Motor neuron (in vitro differentiated cells): ENCODE data around the gene GOLGA6L9. TPM values are rescaled to one million over a fixed set of nuclear protein-coding genes. Genes with fewer than 3 reads are reported as not detected.
"Not testable (repeated sequence)": the region's sequence is repeated elsewhere in the genome, so short reads cannot be mapped to it uniquely, and the experiment has no call there.

Source experiments
- ATAC-seq, 8 experiments: fragments of 200-7000 bp; cut with Tn5 transposase; replicated peaks in 6 of 8; 2 replicates each; pipeline ENCODE4 v1.8.0; 2021; ENCODE audit warnings: mild to moderate bottlenecking in 8 of 8, moderate library complexity in 8 of 8
- H3K27ac ChIP-seq, 2 donors: fragments of 250-450 bp; sonication (Bioruptor Pico); 2 replicates each; pipeline ENCODE4 v1.9.0; 2021; ENCODE audit warnings: antibody characterized with exemption in 2 of 2, mild to moderate bottlenecking in 2 of 2, moderate library complexity in 1 of 2
- H3K4me1 ChIP-seq, 2 donors: fragments of 250-450 bp; sonication (Bioruptor Pico); replicated peaks in 1 of 2; 2 replicates each; pipeline ENCODE4 v1.6.1; 2021; ENCODE audit warnings: antibody characterized with exemption in 2 of 2, mild to moderate bottlenecking in 2 of 2, moderate library complexity in 1 of 2
- H3K4me3 ChIP-seq, 5 donors: fragments of 250-450 bp; sonication (Bioruptor Pico); 2 replicates each; pipeline ENCODE4 v1.9.0; 2021; ENCODE audit warnings: antibody characterized with exemption in 5 of 5, mild to moderate bottlenecking in 5 of 5, moderate library complexity in 4 of 5
- WGBS, 10 experiments: fragments of 450-650 bp; shearing (Covaris generic); methylation state at CpG; one replicate each; pipeline ENCODE4 v1.0.0; 2022; 5-methylcytosine and 5-hydroxymethylcytosine counted together
- in situ Hi-C, 9 experiments: fragments of 400-800 bp; cut with MboI; loops; one replicate each; pipeline ENCODE4 v1.15.0; 2021; ENCODE audit warnings: low sequenced_read_pairs in 9 of 9, low pct_unique_long_range_greater_than_20kb in 2 of 9; ENCODE audit not compliant: unreplicated experiment in 9 of 9
- total RNA-seq, 8 experiments: library from RNA; unstranded; fragments of 300-600 nt; gene quantifications; 2 replicates each; pipeline versions ENCODE4 v1.2.3 to v1.2.4, GENCODE V29; 2022

Gene GOLGA6L9
- total RNA-seq, 8 experiments from 2014 or later, result 1.7 to 10.7 (median 7.8) TPM

GRCh38 chr15:82410306-82410705 is 19.3 kb upstream of the GOLGA6L9 start:
- H3K27ac ChIP-seq, ATAC-seq, H3K4me3 ChIP-seq, in situ Hi-C loops, H3K4me1 ChIP-seq: not testable (repeated sequence)
- WGBS, 10 experiments, result 80 to 100% (median 100%) methylated on average over 1 to 4 of the region's 4 CpGs; no CpG with 5 or more reads in 1 of the 10 experiments

- 91 to 100% (median 100%) methylated on average over 1 of the region's 1 CpG for WGBS, 10 experiments
- ATAC-seq, H3K27ac ChIP-seq, in situ Hi-C loops, H3K4me3 ChIP-seq, H3K4me1 ChIP-seq: not testable (repeated sequence)
Observed at GRCh38 chr15:82411595-82411994, 18.0 kb upstream of the GOLGA6L9 start.

GRCh38 chr15:82414525-82415191 is 15.0 kb upstream of the GOLGA6L9 start:
- in situ Hi-C loops, H3K27ac ChIP-seq, H3K4me3 ChIP-seq, H3K4me1 ChIP-seq, ATAC-seq: not testable (repeated sequence)
- 76 to 100% (median 86%) methylated on average over 1 to 6 of the region's 6 CpGs for WGBS, 10 experiments

- H3K27ac ChIP-seq, H3K4me1 ChIP-seq, H3K4me3 ChIP-seq, in situ Hi-C loops: not testable (repeated sequence)
- WGBS, 10 experiments, result no CpG with 5 or more reads among the region's 2 CpGs
- peak in 1 of 8 experiments; percentile 21 for ATAC-seq
Observed at GRCh38 chr15:82420516-82420915, 9.1 kb upstream of the GOLGA6L9 start.

GRCh38 chr15:82420966-82421365 is 8.7 kb upstream of the GOLGA6L9 start:
- H3K4me1 ChIP-seq, in situ Hi-C loops, H3K27ac ChIP-seq, H3K4me3 ChIP-seq: not testable (repeated sequence)
- WGBS, 10 experiments, result no CpG with 5 or more reads among the region's 1 CpG
- peak in 4 of 8 experiments; percentile 25 to 100 (median 76) for ATAC-seq

- H3K27ac ChIP-seq, H3K4me3 ChIP-seq, in situ Hi-C loops, H3K4me1 ChIP-seq, ATAC-seq: not testable (repeated sequence)
- no CpG with 5 or more reads among the region's 1 CpG for WGBS, 10 experiments
Observed at GRCh38 chr15:82427117-82427516, 2.5 kb upstream of the GOLGA6L9 start.

- Histone ChIP-seq H3K4me3 (peak overlapping the region in 4 of 5 donors; percentile 24 to 42 (median 35)), H3K27ac (peak overlapping the region in 1 of 2 donors; percentile 80)
- ATAC-seq, in situ Hi-C loops, H3K4me1 ChIP-seq: not testable (repeated sequence)
- WGBS, 10 experiments, result no CpG with 5 or more reads among the region's 32 CpGs
Observed at GRCh38 chr15:82445420-82445819, 15.8 kb downstream of the GOLGA6L9 start.

GRCh38 chr15:82457336-82457735 is 27.7 kb downstream of the GOLGA6L9 start:
- H3K27ac ChIP-seq, H3K4me1 ChIP-seq, H3K4me3 ChIP-seq, in situ Hi-C loops, ATAC-seq: not testable (repeated sequence)
- WGBS, 10 experiments, result no CpG with 5 or more reads among the region's 4 CpGs

- ATAC-seq, result peak in 4 of 8 experiments; percentile 9 to 31 (median 21)
Observed at GRCh38 chr15:82465629-82466028, 36.0 kb downstream of the GOLGA6L9 start.

GRCh38 chr15:82468205-82468604 is 38.6 kb downstream of the GOLGA6L9 start:
- peak; percentile 86 to 99 (median 92) for ATAC-seq
- H3K4me3 ChIP-seq, H3K27ac ChIP-seq, in situ Hi-C loops, H3K4me1 ChIP-seq: not testable (repeated sequence)
- no CpG with 5 or more reads among the region's 11 CpGs for WGBS, 10 experiments

More at GRCh38 chr15:82465629-82466028, 36.0 kb downstream of the GOLGA6L9 start:
- in situ Hi-C loops, H3K4me1 ChIP-seq, H3K4me3 ChIP-seq, H3K27ac ChIP-seq: not testable (repeated sequence)
- no CpG with 5 or more reads among the region's 5 CpGs for WGBS, 10 experiments

GRCh38 chr15:82469381-82469780 is 39.8 kb downstream of the GOLGA6L9 start:
- H3K27ac ChIP-seq, ATAC-seq, in situ Hi-C loops, H3K4me3 ChIP-seq, H3K4me1 ChIP-seq: not testable (repeated sequence)
- no CpG with 5 or more reads among the region's 12 CpGs for WGBS, 10 experiments

GRCh38 chr15:82472269-82472982 is 42.8 kb downstream of the GOLGA6L9 start:
- in situ Hi-C loops, H3K4me1 ChIP-seq, H3K27ac ChIP-seq, H3K4me3 ChIP-seq: not testable (repeated sequence)
- no CpG with 5 or more reads among the region's 32 CpGs for WGBS, 10 experiments
- peak in 5 of 8 experiments; percentile 22 to 39 (median 34) for ATAC-seq

GRCh38 chr15:82474596-82475325 is 45.1 kb downstream of the GOLGA6L9 start:
- H3K27ac ChIP-seq, H3K4me3 ChIP-seq, in situ Hi-C loops, ATAC-seq, H3K4me1 ChIP-seq: not testable (repeated sequence)
- WGBS, 10 experiments, result no CpG with 5 or more reads among the region's 22 CpGs
